GM13976 (cell line): Measurements from ENCODE around the gene MGLL.
A peak's percentile ranks its signal among the peaks of the same experiment; 100 is the strongest.

ENCODE experiments used
- DNase-seq: peaks from one replicate; pipeline ENCODE4 v3.0.0; 2012; ENCODE audit warnings: low spot score
- in situ Hi-C: fragments of 300-500 bp; cut with MboI; formaldehyde crosslinking; loops from one replicate; pipeline ENCODE4 v1.12.0; 2022; ENCODE audit warnings: low sequenced_read_pairs, mixed read lengths, inconsistent platforms; ENCODE audit not compliant: unreplicated experiment
- TF ChIP-seq, protein P1 (sequence below): IDR thresholded peaks from 2 replicates; pipeline ENCODE4 v1.5.1; 2012; ENCODE audit warnings: borderline replicate concordance, mild to moderate bottlenecking; ENCODE audit not compliant: insufficient read depth; ENCODE audit errors: extremely low read depth, missing control alignments, control extremely low read depth

The MGLL gene

DNA sequence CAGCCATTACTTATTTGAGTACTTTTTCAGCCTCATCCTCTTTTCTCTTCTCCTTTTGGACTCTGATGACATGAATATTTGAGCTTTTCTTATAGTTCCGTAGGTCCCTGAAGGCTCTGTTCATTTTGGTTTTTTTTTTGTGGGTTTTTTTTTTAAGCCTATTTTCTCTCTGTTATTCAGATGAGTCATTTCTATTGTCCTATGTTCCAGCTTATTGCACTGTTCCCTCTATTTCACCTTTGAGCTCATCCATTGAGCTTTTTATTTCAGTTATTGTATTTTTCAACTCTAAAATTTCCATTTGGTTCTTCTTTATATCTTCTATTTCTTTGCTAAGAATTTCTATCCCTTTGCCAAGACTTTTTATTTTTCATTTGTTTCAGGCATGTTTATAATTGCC is 7.2 kb upstream of the MGLL start:
- TF ChIP-seq, protein P1, sequence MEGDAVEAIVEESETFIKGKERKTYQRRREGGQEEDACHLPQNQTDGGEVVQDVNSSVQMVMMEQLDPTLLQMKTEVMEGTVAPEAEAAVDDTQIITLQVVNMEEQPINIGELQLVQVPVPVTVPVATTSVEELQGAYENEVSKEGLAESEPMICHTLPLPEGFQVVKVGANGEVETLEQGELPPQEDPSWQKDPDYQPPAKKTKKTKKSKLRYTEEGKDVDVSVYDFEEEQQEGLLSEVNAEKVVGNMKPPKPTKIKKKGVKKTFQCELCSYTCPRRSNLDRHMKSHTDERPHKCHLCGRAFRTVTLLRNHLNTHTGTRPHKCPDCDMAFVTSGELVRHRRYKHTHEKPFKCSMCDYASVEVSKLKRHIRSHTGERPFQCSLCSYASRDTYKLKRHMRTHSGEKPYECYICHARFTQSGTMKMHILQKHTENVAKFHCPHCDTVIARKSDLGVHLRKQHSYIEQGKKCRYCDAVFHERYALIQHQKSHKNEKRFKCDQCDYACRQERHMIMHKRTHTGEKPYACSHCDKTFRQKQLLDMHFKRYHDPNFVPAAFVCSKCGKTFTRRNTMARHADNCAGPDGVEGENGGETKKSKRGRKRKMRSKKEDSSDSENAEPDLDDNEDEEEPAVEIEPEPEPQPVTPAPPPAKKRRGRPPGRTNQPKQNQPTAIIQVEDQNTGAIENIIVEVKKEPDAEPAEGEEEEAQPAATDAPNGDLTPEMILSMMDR = no peak
- in situ Hi-C loops = no loop called here
- no peak for DNase-seq

DNA sequence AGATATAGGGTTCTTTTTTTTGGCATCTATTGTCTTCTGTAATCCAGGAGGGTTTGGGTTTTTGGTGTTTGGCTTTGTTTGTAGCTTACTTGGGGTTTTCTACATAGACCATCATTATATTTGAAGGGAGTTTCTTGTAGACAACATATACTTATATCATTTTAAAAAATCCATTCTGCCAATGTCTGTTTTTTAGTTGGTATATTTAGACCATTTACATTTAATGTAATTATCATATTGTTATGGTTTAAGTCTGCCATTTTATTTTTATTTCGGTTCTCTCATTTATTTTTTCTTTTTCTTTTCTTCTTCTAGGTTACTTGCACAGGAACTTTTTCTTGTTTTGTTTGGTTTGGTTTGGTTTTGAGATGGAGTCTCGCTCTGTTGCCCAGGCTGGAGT is 5.5 kb upstream of the MGLL start:
- TF ChIP-seq, protein P1 = no peak
- in situ Hi-C loops = no loop called here
- no peak for DNase-seq

DNA sequence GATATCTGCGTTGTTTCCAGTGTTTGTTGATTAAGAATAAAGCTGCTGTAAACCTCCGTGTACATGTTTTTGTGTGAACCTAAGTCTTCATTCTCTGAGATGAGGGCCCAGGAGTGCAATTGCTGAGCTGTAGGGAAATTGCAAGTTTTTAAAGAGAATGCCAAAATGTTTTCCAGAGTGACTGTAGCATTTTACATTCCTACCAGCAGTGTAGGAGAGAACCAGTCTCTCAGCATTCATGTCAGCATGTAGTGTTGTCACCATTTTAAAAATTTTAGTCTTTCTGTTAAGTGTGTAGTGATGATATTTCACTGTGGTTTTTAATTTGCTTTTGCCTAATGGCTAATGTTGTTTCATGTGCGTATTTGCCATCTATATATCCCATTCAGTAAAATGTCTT is 3.4 kb upstream of the MGLL start:
- no peak for DNase-seq
- in situ Hi-C loops = no loop called here
- TF ChIP-seq, protein P1 = no peak

DNA sequence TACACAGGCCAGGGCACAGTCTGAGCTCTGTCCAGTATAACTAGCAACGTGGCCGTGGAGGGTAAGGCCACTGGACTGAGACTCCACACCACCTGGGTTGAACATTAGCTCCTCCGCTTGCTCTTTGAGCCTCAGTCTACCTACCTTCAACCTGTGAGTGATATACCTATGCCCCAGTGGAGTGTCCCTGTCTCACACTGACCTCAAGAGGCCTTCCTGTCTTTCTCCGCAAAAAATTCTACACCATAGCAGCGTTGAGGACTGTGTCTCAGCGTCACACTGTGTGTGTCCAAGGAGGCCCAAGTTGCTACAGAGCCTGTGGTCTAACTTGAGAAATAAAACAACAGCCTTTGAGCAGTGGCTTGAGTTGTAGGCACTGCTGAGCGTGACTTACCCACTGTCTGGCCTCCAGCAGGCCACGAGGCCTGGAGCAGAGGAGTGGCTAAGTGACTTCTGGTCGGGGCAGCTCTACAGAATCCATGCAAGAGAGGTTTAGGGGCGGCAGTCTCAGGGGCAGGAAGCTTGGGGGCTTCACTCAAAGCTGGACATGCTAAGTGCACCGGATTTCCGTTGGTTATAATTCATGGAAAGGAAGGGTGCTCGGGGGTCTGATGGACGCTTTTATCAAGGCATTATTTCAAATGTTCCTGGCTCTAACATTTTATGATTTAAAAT is 2.0 kb upstream of the MGLL start:
- in situ Hi-C loops = no loop called here
- no peak for DNase-seq
- TF ChIP-seq, protein P1 = no peak

DNA sequence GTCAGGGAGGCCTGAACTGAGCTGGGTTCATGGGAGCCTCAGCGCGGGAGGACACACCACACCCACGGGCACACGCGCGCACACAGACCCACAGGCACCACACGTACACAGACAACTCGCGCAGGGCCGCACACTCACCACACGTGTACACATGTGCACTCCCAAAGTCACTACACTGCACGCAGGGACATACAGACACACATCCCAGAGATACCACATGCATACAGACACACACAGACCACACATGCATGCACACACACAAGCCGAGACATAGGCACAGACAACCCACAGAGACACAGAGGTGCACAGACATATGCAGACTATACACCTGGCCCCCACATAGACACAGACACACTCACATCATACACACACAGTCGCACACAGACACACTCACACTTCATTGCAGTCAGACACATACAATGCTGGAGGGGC is 1.1 kb upstream of the MGLL start:
- DNase-seq = no peak
- in situ Hi-C loops = no loop called here
- TF ChIP-seq, protein P1 = no peak

DNA sequence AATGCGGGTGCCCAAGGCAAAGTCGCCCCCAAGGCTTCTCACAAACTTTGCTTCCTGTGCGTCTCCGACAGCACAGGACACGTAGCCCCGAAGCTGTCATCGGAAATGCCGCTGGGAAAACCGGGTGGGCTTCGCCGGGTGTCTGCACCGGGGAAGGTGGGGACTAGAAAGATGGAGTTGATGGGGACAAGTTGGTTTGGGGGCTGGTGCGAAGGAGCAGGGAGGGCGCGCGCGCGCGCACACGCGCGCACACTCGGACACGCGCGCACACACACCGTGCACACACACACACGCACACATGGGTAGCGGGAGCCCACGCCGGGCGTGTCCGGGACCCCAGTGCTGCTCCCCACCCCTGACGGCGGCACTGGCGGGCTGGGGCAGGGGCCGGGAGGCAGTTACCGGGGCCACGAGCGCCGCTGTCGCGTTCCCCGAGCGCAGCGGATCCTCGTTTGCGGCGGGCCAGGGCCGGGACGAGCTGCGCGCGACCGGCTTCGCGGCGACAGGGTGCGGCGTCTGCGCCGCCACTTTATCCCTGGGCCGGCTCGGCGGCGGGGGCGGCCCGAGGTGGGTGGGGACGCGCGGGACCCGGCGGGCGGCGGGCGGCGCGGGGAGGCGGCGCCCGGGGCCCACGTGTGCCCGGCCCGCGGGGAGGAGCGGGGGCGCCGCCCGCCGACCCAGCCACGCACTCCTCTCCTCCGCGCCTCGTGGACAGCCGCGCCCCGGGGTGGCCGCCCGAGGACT is 539 bp upstream of the MGLL start:
- in situ Hi-C loops = no loop called here
- DNase-seq = peak; percentile 70
- TF ChIP-seq, protein P1 = peak; percentile 64
